ENCODE measurements around the gene CYP2E1. TPM values are rescaled to one million over a fixed set of nuclear protein-coding genes. Genes with fewer than 3 reads are reported as not detected.

Gene CYP2E1
- total RNA-seq: 0.91 and 1.4 TPM in 2 replicates
- long read RNA-seq: 0 reads

GRCh38 chr10:133526957-133527588 lies at the start of gene CYP2E1:
Gene CYP2E1 (plus strand): TSS chr10:133527363. CDS start chr10:133527396, 33 bp downstream.
- Mint-ChIP-seq H3K9me3 (ENCODE audit: low read depth) (peaks cover 39% of the 10 kb centered on the region), H3K4me1 (ENCODE audit: low read depth) (no peaks in the 10 kb centered on the region), H3K27ac (no peak within 1 kb of the TSS), H3K36me3 (ENCODE audit: insufficient read depth) (peaks cover 2% of the 10 kb centered on the region), H3K27me3 (no peaks in the 10 kb centered on the region), H3K4me3 (ENCODE audit: low read depth) (no peak within 1 kb of the TSS)
- TF ChIP-seq CTCF (IDR thresholded peaks at IDR 0.05; ENCODE audit: unreplicated experiment): no peak
- no peak for DNase-seq (ENCODE audit: low spot score, unreplicated experiment)

- Mint-ChIP-seq H3K9me3 (ENCODE audit: low read depth) (peaks cover 47% of the 10 kb centered on the region), H3K27me3 (no peaks in the 10 kb centered on the region), H3K36me3 (ENCODE audit: insufficient read depth) (peaks cover 2% of the 10 kb centered on the region), H3K27ac (no peak overlapping the region), H3K4me1 (ENCODE audit: low read depth) (no peaks in the 10 kb centered on the region), H3K4me3 (ENCODE audit: low read depth) (no peak overlapping the region)
- no peak for TF ChIP-seq CTCF (IDR thresholded peaks at IDR 0.05; ENCODE audit: unreplicated experiment)
- no peak for DNase-seq (ENCODE audit: low spot score, unreplicated experiment)
These were observed 46.0 kb upstream of the CYP2E1 start for GRCh38 chr10:133481086-133481643.

GRCh38 chr10:133481657-133482056 lies 45.5 kb upstream of the CYP2E1 start:
- Mint-ChIP-seq H3K27ac (no peak overlapping the region), H3K27me3 (no peaks in the 10 kb centered on the region), H3K4me3 (ENCODE audit: low read depth) (no peak overlapping the region), H3K36me3 (ENCODE audit: insufficient read depth) (peaks cover 2% of the 10 kb centered on the region), H3K4me1 (ENCODE audit: low read depth) (no peaks in the 10 kb centered on the region), H3K9me3 (ENCODE audit: low read depth) (peaks cover 46% of the 10 kb centered on the region)
- no peak for TF ChIP-seq CTCF (IDR thresholded peaks at IDR 0.05; ENCODE audit: unreplicated experiment)
- no peak for DNase-seq (ENCODE audit: low spot score, unreplicated experiment)

- H3K36me3 Mint-ChIP-seq (ENCODE audit: insufficient read depth): peaks cover 2% of the 10 kb centered on the region
- no peak overlapping the region for H3K4me3 Mint-ChIP-seq (ENCODE audit: low read depth)
- H3K27me3 Mint-ChIP-seq: no peaks in the 10 kb centered on the region
- H3K9me3 Mint-ChIP-seq (ENCODE audit: low read depth): peaks cover 67% of the 10 kb centered on the region
- no peak for TF ChIP-seq CTCF (IDR thresholded peaks at IDR 0.05; ENCODE audit: unreplicated experiment)
- no peaks in the 10 kb centered on the region for H3K4me1 Mint-ChIP-seq (ENCODE audit: low read depth)
- H3K27ac Mint-ChIP-seq: no peak overlapping the region
- no peak for DNase-seq (ENCODE audit: low spot score, unreplicated experiment)
These were observed 42.3 kb upstream of the CYP2E1 start for GRCh38 chr10:133484818-133485217.

- Mint-ChIP-seq H3K9me3 (ENCODE audit: low read depth) (peaks cover 71% of the 10 kb centered on the region), H3K27ac (no peak overlapping the region), H3K4me3 (ENCODE audit: low read depth) (no peak overlapping the region), H3K4me1 (ENCODE audit: low read depth) (no peaks in the 10 kb centered on the region), H3K36me3 (ENCODE audit: insufficient read depth) (peaks cover 2% of the 10 kb centered on the region), H3K27me3 (no peaks in the 10 kb centered on the region)
- DNase-seq (ENCODE audit: low spot score, unreplicated experiment): no peak
- no peak for TF ChIP-seq CTCF (IDR thresholded peaks at IDR 0.05; ENCODE audit: unreplicated experiment)
These were observed 40.1 kb upstream of the CYP2E1 start for GRCh38 chr10:133487085-133487484.

Measured in progenitor cell of endocrine pancreas (in vitro differentiated cells).